Measurements from ENCODE around the gene NT5C1A.

NT5C1A gene

DNA sequence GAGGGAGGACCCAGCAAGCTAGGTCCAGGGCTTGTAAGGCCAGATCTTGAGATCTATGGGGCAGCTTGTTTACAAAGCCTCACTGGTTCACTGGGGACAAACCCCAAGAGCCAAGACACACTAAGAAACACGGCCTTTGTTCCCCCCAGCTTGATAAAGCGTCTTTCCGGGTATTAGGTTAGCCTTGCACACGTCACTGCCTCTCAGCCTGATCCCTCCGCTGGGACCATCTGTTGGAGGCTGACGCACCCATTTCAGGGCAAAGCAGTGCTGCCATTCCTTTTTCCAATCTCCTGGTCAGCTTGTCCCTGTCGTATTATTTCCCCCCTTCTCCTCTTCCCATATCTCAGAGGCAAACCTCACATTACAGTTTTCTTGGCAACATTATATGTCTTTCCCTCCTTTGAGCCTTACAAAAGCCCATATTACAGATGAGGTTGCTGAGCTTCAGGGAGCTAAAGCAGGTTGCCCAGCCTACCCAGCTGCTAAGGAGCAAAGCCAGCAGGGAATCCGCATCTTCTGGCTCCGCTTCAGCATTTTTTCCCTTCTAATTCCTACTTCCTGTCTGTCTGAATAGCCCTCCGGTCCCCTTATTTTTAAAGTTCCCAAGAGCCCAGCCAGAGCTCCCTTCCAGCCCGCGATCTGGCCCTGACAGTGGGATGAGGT, 36.6 kb downstream of the NT5C1A start:
- DNase-seq = no peak

DNA sequence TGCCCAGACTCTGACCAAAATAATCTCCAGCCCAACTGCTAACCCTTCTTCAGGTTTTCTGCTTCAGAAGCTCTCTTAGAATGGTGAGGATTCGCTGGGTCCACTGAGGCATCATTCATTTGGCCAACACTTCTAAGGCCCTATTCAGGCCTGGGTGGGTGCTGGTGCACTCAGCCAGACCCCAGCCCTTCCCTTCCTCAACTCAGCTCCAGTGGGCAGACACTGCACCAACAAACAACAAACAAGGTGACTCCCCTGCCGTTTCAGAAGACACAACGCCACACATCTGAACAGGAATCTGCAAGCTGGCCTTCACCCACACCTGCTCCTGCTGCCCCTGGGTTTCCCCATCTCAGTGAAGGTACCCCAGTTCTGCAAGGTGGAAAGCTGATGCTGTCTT, 38.5 kb downstream of the NT5C1A start:
- no peak for DNase-seq

DNA sequence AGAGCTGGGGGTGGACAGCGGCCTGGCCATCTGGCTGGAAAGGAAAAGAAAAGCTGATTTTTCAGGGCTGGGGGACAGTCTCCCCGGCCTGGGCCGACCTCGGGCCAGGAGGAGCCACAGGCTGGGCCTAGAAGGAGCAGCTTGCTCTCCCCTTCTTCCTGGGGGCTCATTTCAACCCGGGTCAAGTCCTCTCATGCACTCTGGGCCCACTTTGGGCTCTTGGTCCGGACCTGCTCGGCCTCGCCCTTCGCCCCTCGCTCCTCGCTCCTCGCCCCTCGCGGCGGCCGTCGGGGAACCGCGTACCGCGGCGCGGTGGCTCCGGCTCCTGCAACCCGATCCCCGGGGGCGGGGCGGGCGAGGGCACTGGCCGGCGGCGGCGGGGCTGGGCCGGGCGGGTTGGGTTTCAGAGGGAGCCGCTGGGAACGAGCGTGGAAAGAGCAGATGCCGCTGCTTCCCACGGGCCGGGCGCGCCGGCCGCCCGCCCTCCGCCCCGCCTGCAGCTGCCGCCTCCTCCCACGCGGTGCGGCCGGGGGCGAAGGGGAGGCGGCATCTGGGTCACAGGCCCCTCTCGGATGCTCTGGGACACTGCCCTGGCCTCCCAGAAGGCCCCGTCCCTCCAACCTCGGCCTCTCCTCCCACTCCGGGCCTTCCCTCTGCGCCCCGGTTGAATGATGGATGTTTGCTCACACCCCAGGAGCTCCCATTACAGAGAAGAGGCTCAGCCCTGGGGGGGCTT, 39.1 kb downstream of the NT5C1A start:
- no peak for DNase-seq

DNA sequence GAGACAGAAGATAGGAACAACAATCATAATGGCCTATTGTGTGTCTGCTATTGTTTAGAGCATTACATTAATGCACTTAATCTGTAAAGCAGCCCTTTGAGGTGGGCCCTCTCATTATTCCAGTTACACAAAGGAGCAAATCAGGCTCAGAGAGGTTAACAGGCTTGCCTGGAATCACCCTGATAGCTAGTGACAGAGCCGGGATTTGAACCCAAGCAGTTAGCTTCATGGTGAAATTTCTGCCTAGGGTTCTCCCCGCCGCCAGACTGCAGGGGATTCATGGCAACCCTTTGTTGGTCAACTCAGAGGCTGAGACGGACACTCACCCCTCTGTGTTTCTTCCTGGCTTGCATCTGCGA, 39.6 kb downstream of the NT5C1A start:
- no peak for DNase-seq

DNA sequence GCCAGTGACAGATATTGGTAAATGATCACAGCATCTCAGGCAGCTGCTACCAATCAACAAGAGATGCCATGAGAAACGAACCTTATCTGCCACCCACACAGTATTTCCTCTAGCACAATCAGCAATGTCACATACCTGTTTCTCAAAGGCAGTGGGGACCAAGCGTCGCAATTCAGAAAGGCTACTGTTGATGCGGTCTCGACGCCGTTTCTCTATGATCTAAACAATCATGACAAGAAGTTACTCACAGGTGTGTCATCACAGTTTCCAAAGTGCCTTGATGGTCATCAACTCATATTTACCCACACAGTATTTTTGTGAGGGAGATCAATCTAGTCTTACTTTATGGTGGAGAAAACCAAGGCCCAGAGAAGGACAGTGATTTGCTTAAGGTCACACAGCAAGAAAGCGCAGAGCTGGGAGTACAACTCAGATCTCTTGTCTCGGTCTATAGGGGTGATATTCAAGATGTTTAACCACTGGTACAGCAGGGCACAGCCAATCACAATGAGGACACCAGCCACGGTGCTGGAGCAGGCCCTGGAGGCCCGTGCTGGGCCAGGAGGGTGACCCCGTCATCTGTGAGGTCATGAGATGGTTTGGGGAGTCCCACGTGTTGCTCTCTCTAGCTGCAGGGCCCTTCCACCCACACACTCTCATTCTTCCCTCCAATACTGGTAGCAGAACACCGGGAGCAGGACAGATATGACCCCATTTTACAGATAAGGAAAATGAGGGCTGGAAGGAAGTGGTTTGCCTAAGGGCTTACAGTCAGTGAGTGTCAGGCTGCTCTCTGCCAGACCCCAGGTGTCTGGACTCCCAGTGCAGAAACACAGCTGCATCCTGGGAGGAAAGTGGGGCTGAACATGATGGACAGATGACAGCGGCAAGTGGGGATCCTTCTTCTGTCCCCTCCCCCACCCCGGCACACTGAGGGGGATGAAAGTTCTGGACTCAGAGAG, 40.3 kb downstream of the NT5C1A start:
- no peak for DNase-seq

DNA sequence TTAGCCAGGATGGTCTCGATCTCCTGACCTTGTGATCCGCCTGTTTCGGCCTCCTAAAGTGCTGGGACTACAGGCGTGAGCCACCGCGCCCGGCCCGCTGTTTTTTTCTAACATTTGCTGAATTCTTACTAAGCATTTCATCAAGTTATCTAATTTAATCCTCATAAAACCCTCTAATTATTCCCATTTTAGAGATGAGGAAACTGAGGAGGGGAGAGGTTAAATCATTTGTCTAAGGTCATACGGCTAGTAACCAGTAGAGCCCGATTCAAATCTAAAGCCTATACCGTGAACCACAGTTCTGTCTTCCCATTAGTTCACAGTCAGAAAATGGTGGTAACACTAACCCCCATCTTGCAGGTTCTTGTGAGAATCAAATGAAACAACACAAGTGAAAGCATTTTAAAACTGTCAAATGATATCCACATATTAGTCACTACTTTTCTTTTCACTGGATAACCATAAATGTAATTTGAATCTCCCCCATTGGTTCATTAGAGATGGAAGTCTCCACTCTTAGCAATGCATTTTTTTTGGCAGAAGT, 43.0 kb downstream of the NT5C1A start:
- DNase-seq = peak in 1 of 5 donors; percentile 13

DNA sequence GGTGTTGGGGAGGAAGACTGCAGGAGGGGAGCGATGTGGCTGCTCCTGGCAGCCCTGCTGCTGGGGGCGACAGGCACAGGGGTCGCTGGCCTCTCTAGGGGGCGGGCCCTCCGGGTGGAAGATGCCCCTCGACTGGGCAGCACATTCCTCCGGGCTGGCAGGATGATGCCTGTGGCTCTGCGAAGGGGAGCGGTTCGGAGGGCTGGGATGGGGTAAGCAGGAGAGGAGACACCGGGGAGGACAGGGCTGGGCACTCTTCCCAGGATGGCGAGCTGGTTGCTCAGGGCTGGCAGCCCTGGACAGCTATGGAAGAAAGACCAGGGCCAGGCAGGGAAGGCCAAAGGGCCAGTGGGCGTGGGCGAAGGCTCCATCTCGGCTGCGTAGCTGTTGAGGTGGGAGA, 45.3 kb downstream of the NT5C1A start:
- no peak for DNase-seq

DNA sequence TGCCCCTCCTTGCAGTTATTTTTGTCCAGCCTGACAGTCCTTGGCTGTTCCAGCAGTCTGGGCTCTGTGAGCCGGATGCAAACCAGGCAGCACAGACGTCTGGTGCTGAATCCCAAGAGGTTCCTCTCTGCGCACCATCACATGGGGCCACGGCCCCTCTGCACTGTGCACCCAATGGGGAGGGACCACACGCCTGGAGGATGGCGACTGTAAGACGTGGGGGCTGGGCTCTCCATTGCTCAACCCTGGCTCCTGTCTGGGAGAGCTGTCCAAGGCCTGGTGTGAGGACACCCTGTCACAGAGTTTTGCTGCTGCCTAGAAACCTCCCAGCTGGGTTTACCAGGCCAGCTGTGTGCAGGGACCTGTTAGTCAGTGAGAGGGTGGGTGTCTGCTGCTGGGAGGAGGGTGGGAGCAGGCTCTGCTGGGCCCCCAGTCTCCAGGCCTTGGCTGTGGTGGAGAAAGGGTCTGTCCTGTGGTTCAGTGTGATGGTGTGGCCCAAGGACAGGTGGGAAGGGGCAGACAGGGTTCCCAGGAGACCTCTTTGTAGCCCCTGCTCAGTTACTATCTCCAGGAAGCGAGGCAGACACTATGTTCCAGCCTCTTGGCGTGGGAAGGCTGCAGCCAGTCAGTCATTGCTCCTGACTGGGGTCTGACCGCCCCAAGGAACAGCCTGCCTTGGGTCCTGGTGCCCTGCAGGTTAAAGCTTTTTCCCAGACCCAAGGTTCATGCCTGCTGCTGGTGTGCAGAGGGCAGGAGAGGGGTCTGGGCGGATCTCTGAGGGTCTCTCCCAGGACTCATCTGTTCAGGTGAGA, 46.2 kb downstream of the NT5C1A start:
- no peak for DNase-seq

DNA sequence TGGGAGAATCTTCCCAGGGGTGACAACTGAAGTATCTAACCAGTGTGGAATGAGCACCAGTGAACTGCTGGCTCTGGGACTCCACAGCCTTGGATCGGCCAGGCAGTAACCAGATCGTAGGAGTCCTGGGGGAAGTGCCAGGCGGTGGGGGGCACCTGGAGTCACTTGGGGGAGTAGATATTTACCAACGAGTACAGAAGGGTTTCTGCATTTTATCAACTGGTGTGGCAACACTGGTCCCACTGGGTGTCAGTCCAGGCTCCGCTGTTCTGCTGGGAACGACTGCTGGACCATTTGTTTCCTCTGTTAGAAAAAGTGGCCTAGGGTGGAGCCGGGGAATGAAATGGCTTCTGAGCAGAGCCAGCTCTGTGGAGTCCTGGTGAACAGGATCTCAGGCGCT, 46.9 kb downstream of the NT5C1A start:
- DNase-seq = no peak

DNA sequence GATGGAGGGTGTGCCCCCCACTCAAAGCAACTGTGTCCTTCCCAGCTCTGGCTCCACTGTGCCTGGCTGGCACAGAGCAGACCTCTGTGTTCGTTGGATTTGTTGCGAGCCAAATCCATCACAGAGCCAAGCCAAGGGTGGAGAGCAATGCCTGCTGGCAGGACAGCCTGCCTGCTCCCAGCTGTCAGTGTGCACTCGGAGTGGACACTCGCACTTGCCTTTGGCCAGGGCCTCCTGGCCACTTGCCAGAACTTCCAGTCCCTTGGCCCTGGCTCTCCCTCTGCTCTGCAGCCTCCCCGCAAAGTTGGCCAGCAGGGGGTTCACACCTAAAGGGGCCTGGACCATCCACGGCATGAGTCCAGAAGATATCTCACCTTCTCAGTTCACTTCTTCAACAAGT, 48.9 kb downstream of the NT5C1A start:
- DNase-seq = no peak

DNA sequence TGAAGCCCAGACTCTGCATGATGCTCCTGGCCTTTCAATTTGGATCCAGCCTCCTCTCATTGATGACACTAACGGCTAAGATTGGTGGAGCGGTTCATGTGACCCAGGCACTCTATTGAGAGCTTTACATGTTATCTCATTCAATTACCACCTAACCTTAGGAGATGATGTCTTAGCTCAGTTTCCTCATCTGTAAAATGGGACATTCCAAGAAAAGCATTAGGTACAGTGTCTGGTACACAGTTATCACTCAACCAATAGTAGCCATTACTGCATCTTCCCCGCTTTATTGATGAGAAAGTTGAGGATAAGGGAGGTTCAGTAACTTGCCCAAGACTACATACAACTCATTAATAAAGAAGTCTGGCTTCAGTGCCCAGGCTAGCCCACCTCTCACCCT, 49.5 kb downstream of the NT5C1A start:
- no peak for DNase-seq

DNA sequence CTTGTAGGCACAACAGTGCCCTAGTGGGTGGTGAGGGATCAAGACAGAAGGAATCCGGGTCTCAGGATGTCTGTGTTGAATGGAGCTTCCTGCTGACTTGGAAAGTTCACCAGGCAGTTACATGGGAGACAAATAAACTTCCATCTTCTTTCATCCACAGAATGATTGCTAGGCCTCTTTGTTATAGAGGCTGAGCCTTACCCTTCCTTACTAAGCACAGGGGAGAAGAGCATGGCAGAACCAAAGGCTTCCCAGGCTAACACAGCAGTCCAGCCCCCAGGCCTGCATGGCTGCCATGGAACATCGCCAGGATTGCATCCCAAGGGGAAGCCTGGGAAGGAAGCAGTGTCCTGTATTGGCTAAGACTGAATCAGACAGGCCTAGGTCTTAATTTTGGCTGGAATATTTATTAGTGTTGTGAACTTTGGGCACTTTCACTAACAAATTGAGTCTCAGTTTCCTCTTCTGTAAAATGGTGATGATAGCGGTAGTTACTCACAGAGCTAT, 51.2 kb downstream of the NT5C1A start:
- DNase-seq = no peak

DNA sequence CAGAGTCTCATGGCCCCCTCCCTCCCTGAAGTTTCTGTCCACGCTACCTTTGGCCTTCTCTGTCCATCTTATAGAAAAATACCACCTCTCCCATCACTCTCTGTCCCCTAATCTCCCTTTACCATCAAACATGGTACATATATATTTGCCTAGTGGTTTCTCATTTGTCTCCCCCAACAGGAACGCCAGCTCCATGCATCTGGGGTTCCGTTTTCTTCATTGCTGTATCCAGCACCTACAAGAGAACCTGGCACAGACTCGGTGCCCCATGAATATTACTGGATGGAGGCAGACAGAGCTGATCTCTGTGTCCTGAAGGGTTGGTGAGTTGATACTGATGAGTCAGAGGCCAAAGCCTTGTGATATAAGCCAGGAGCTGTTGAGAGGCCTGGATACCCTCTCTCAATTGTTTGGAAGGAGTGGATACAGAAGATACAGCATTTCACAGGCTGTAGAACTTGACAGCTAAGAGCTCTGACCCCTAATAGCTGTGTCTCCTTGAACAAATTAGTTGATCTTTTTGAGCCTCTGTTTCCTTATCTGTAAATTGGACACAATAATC, 54.3 kb downstream of the NT5C1A start:
- DNase-seq = no peak

DNA sequence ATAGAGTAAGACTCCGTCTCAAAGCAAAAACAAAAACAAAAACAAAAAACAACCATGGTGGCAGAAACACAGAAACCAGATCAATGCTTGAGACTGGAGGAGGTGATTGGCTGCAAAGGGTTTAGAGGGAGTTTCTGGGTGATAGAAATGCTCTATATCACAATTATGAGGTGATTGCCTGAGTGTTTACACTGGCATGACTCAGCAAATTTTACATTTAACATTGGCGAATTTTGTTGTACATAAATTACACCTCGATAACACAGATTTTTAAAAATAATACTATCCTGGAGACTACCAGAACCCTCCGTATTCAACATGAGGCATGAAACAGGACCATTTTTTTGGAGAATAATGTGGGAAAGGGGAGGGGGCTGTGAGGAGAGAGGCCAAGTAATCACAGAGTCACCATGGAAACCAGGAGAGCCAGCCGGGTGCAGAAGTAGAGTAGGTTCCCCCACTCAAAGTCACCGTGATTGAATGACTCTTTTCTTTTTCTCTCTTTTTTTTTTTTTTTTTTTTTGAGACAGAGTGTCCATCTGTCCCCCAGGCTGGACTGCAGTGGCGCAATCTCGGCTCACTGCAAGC, 56.7 kb downstream of the NT5C1A start:
- no peak for DNase-seq

DNA sequence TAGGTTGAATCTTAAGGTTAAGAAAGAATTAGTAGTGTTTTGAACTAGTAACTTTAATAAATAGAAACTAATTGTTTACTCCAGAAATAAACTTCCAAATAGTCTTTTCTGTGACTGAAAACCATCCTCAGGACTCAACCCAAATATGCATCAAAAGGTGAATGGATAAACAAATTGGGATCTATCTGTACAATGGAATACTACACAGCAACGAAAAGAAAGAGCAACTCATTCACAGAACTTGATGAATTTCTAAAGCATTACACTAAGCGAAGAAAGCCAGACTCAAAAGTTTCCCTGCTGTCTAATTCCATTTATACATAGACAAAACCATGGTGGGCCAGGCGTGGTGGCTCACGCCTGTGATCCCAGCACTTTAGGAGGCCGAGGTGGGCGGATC, 57.4 kb downstream of the NT5C1A start:
- no peak for DNase-seq

DNA sequence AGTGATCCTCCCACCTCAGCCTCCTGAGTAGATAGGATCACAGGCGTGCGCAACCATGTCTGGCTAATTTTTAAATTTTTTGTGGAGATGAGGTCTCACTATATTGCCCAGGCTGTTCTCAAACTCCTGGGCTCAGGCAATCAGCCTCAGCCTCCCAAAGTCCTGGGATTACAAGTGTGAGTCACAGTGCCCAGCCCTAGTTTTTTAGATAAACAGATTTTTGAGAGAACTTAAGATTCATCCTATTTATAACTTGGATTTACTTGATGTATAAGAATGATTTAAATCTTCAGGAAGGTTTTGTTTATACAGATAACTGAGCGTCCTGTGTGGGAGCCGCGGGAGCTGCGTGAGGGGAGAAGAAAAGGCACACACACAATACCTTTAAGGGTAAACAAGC, 58.7 kb downstream of the NT5C1A start:
- no peak for DNase-seq

DNA sequence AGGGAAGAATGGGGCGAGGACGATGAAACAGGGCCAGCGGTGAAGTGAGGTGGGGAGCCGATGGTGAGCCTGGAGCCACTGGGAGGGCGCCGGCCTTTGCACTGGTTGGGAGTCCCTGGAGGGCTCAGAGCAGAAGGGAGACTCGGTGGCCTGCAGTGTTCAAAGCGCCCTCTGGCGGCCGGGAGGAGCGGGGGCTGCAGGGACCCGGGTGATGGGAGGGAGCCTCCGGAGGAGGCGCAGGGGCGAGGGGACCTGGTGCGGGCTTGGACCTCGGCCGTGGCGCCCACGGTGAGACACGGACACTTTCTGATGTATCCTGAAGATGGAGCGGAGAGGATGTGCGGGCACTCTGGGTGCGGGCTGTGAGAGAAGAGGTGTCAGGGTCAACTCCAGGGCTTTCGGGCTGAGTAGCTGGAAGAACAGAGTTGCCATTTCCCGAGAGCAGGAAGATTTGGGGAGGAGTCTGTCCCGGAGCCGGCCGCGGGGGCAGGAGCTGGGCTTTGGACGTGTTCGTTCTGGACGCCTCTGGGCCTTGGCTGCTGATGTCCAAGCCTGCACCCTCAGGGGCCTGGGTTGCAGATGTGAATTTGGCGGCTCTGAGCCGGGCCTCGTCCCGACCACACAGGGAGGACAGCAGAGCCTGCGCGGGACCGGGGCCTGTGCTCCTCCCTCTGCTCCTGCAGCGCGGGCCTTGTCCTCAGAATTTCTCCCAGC, 62.1 kb downstream of the NT5C1A start:
- peak in 4 of 5 donors; percentile 50 to 74 (median 53) for DNase-seq

Measured in T-helper 1 cell (primary cell).